Astrocyte of the hippocampus (primary cell): ENCODE results near the gene LRP1B.

Experiments
- DNase-seq: peaks from one replicate; pipeline ENCODE4 v3.0.0; 2011; ENCODE audit warnings: low read depth, low spot score

Gene LRP1B

DNA sequence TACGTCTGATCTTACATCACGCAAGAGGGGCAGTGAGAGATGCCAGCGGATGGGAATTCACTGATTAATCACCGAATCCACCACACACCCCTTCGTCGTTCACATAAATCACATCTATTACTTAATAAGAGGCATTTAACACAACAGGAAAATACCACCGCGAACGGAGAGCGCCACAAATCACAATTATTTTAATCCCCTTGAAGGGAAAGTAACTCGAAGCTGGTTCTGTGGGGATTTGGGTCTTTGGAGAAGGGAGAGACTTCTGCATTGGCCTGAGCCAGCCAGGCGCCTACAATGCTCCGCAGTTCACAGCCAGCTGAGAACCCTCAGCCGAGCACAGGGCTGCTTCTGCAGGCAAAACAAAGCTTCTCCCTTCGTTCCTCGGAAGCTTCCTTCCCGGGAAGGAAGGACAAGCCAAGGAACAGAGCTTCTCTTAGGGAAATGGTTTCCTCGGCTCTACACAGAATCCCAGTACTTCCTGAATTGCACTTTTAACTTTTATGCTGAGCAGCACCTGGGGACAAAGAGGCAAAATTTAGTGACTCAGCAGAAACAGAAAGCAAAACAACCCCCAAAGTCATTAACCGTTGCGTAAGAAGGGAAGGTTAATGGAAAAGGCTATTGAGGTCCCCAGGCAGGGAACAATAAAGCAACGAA, at the start of gene LRP1B:
Gene LRP1B, minus strand, starts transcription at position 7 of the 660 bp plus-strand sequence. CDS start 287 bp downstream, outside the sequence.
- DNase-seq, result peak; percentile 76

DNA sequence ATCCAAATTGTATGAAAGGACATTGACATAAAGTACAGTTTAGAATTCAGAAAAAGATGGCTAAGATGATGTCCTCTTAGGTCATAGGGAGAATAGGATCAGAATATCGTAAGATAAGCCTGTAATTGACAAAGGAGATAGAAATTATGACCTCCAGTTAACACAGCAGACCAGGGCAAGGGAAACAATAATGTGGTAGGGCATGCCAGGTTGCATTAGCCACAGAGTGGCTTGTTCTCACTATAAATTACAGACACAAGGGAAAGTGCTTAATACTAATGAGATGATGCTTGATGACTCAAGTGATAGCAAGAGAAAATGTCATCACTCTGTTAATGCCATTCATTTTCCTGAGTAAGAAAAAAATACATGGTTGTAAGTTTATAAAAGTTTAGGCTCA, 48.9 kb upstream of the LRP1B start:
- DNase-seq, result no peak

DNA sequence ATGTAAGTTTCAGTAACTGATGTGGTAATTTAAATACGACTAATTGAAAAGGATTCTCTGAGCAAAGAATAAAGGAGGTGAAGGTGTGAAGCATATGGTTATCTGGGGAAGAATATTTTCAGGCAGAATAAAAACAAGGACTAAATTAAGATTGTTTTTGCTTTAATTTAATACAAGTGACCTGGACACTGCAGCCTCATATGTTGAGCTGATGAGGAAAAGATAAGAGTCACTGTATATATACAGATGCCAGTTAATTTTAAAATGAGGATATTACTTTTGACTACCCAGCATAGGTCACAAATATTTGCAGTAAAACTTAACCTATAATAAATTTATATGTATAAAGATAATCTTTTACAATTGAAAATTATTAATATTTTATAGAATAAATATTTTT, 47.8 kb upstream of the LRP1B start:
- no peak for DNase-seq

- DNase-seq, result no peak
Measured at GRCh38 chr2:142176941-142177340, 46.1 kb upstream of the LRP1B start.

DNA sequence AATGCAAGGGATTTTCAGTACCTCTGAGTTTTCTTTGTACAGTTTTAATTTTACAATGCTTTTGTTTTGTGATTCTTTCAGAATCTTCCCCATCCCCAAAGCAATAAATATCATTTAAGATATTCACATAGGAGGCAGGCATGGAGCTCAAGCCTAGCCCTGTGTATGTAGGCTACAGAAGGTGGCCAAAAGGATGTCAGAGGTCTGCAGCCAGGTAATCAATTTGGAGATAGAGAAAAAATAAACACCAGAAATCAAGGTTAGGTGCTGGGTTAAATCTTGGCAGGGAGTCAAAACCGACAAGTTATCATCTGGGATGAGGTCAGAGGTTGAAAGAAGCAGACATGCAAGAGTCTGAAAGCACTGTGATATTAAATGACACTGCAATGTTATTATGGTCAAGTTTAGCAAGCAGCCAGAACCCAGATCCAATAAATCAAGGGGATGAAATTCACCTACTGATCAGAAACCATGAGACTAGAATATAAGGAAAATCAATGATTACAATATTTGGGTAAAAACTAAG, 45.1 kb upstream of the LRP1B start:
- DNase-seq, result no peak

- DNase-seq, result no peak
Measured at GRCh38 chr2:142174176-142174575, 43.4 kb upstream of the LRP1B start.

- DNase-seq, result no peak
Measured at GRCh38 chr2:142170847-142171246, 40.0 kb upstream of the LRP1B start.

GRCh38 chr2:142165790-142166189, 35.0 kb upstream of the LRP1B start:
- DNase-seq, result peak; percentile 59

GRCh38 chr2:142153601-142154000, 22.8 kb upstream of the LRP1B start:
- no peak for DNase-seq

DNA sequence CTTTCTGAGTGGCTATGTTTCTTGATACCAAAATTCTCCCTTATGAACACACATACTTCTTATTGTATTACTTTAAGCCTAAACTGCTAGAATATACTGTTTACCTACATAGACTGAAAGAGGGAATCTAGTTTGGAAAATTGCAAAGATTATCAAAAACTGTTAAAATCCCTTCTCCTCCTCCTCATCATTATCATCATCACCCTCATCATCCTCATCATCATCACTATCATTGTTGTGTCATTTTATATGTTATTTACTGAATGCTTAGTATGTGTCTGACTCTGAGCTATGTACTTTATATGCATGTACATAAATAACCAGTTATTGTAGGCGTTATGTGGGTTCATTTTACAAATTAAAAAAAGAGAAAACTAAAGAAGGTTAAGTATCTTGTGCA, 19.6 kb upstream of the LRP1B start:
- no peak for DNase-seq

DNA sequence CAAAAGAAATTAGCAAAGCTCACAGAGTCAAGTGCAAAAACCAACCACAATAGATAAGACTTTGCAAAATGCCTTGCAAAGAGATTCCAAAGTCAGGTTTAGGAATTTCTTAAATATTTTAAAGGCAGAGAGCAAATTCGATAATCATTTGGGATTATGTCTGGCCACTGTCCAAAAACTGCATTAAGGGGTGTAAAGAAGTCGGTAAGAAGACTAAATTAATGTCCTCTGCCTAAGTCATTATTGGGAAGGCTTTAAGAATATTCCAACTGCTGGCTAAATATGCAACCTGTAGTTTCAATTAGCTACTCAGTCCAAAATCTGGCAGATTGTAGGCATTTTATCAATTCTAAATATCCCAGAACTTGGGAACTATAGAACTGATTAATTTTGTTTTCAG, 13.7 kb upstream of the LRP1B start:
- no peak for DNase-seq

- no peak for DNase-seq
Measured at GRCh38 chr2:142142595-142142994, 11.8 kb upstream of the LRP1B start.

DNA sequence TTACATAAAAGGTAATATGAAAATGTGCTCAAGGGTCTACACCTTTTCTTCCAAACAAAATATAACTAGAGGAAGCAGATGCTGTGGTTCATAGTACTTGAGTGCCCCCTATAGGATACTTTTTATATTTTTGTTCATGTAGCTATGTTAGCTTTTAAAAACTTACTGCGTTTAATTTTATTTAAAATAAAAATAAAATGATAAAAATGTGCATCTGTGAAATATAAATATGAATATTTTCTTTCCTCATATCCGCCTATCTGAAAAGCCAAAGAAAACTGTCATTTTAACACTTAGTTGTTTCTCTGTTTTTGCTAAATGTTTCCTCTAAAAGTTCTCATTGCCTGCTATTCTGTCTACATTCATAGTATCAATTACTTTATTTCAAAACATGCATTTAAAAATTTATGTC, 9.6 kb upstream of the LRP1B start:
- DNase-seq, result peak; percentile 59

DNA sequence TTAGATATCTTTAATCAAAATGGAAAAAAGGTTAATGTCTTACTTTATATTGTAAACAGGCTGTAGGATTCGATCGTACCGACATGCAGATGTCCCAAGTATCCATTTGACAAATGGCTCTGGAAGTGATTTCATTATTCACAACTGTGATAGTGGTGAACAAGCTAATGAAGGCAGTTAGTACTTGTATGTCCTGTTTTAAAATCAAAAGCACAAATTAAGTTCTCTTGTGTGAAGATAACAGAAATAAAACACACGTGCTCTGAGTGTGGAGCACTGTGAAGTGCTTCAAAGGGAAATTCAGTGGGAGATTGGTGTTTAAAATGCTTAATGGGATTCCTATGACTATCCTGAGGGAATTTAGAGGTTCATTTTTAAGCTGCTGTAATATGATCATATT, 8.6 kb upstream of the LRP1B start:
- DNase-seq, result no peak

- no peak for DNase-seq
Measured at GRCh38 chr2:142136571-142136970, 5.8 kb upstream of the LRP1B start.

DNA sequence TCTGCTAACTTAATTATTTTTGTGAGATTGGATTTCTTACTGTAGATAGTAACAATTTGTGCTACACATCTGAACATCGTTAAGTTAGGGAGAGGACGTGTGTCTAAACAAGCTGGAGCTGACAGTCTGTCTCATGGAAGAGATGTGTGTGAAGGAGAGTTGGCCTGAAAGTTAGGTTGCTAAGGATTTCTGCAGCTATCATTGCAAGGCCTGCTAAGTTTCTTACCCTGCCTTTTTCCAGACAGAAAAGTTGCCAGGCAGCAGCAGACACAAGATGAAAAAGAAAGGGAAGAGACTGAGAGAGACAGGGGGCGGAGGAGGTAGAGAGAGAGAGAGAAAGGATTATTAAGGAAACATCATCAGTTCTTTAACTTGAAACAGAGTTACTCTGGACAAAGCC, 4.1 kb upstream of the LRP1B start:
- no peak for DNase-seq

GRCh38 chr2:142130111-142131009, 456 bp downstream of the LRP1B start:
- peak; percentile 88 for DNase-seq

GRCh38 chr2:142128105-142128504, 2.7 kb downstream of the LRP1B start:
- no peak for DNase-seq

GRCh38 chr2:142127248-142127647, 3.6 kb downstream of the LRP1B start:
- no peak for DNase-seq

DNA sequence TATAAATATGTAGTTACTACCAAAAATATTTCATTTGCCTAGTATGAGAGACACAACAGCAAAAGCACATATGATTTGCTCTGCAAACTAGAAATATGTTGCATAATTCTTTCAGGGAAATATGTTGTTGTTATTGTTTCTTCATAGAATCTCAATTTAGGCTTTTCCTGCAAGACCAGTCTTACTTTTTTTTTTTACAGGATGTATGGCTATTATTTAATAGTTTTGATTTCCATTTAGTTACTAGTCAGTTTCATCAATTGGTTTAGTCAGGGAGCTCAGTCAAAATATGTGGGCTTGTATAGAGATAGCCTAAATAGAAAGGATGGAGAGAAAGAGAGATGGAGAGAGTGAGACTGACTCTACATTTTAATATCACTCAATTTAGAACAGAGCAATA, 6.1 kb downstream of the LRP1B start:
- no peak for DNase-seq

GRCh38 chr2:142119347-142119746, 11.5 kb downstream of the LRP1B start:
- DNase-seq, result no peak

DNA sequence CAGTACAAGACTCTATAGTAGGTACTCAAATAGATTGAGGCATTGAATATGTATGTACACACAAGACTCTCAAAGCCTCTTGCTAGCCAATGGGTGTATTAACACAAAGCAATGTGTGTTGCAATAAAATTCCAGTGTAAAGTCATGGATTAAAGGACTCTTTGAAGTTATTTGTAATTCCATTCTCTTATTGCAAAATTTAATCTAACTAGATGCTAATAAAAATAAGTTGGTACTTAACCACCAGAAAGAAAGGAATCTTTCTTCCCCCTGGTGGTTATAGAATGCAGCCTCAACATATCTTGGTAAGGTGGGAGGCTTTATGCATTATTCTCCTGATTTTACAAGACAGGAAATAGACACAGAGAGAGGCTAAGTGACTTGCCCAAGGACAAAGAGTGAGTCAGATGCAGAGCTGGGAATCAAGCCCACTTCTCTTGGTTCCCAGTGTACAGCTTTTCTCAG, 18.0 kb downstream of the LRP1B start:
- DNase-seq, result peak; percentile 92
